ENCODE measurements around the gene TUBB4A.

- TF ChIP-seq, protein P1, sequence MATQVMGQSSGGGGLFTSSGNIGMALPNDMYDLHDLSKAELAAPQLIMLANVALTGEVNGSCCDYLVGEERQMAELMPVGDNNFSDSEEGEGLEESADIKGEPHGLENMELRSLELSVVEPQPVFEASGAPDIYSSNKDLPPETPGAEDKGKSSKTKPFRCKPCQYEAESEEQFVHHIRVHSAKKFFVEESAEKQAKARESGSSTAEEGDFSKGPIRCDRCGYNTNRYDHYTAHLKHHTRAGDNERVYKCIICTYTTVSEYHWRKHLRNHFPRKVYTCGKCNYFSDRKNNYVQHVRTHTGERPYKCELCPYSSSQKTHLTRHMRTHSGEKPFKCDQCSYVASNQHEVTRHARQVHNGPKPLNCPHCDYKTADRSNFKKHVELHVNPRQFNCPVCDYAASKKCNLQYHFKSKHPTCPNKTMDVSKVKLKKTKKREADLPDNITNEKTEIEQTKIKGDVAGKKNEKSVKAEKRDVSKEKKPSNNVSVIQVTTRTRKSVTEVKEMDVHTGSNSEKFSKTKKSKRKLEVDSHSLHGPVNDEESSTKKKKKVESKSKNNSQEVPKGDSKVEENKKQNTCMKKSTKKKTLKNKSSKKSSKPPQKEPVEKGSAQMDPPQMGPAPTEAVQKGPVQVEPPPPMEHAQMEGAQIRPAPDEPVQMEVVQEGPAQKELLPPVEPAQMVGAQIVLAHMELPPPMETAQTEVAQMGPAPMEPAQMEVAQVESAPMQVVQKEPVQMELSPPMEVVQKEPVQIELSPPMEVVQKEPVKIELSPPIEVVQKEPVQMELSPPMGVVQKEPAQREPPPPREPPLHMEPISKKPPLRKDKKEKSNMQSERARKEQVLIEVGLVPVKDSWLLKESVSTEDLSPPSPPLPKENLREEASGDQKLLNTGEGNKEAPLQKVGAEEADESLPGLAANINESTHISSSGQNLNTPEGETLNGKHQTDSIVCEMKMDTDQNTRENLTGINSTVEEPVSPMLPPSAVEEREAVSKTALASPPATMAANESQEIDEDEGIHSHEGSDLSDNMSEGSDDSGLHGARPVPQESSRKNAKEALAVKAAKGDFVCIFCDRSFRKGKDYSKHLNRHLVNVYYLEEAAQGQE (IDR thresholded peaks at IDR 0.05; ENCODE audit: borderline replicate concordance) = no peak
- TF ChIP-seq, protein P2, sequence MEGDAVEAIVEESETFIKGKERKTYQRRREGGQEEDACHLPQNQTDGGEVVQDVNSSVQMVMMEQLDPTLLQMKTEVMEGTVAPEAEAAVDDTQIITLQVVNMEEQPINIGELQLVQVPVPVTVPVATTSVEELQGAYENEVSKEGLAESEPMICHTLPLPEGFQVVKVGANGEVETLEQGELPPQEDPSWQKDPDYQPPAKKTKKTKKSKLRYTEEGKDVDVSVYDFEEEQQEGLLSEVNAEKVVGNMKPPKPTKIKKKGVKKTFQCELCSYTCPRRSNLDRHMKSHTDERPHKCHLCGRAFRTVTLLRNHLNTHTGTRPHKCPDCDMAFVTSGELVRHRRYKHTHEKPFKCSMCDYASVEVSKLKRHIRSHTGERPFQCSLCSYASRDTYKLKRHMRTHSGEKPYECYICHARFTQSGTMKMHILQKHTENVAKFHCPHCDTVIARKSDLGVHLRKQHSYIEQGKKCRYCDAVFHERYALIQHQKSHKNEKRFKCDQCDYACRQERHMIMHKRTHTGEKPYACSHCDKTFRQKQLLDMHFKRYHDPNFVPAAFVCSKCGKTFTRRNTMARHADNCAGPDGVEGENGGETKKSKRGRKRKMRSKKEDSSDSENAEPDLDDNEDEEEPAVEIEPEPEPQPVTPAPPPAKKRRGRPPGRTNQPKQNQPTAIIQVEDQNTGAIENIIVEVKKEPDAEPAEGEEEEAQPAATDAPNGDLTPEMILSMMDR (IDR thresholded peaks at IDR 0.05; ENCODE audit: poor library complexity, severe bottlenecking) = no peak
These were observed 26.5 kb upstream of the TUBB4A start for GRCh38 chr19:6528544-6529121.

All from neural cell (in vitro differentiated cells).